GM21515 (cell line): ENCODE measurements around the gene ZNF479.
"Not testable (repeated sequence)": the region's sequence is repeated elsewhere in the genome, so short reads cannot be mapped to it uniquely, and the experiment has no call there.

ENCODE experiments used
- ATAC-seq: cut with Tn5 transposase; IDR thresholded peaks from one replicate; pipeline ENCODE4 v1.9.1; 2021; ENCODE audit not compliant: unreplicated experiment

The ZNF479 gene

DNA sequence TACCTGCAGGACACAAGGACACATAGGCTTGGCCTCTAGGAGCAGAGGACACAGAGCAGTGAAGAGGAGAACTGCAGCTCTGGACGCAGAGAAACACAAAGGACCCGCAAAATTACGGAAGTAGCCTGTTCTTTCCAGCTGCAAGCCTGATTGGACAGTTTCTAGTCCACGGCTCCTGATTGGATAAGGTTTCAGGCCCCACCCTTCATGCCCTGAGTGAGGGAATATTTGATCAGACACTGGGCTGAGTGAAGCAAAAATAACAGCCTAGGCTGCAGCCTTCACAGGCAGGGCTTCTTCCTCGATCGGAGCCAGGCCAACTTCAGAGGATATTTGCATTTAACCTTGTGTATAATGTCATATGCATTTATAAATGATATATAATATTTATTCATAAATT lies at the start of gene ZNF479:
ZNF479 (minus strand) TSS at position 101 of the 400 bp plus-strand sequence. CDS start 112 bp downstream, outside the sequence.
- ATAC-seq, result not testable (repeated sequence)

DNA sequence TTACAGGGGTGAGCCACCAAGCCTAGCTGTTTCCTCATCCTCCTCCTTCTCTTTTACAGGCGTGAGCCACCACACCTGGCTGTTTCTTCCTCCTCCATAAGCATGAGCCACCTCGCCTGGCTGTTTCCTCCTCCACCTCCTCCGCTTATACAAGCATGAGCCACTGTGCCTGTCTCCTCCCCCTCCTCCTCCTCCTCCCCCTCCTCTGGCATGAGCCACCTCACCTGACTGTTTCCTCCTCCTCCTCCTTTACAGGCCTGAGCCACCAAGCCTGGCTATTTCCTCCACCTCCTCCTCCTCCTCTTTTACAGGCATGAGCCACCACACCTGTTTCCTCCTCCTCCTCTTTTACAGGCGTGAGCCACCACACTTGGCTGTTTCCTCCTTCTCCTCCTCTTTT lies 49.8 kb upstream of the ZNF479 start:
- ATAC-seq, result no peak

DNA sequence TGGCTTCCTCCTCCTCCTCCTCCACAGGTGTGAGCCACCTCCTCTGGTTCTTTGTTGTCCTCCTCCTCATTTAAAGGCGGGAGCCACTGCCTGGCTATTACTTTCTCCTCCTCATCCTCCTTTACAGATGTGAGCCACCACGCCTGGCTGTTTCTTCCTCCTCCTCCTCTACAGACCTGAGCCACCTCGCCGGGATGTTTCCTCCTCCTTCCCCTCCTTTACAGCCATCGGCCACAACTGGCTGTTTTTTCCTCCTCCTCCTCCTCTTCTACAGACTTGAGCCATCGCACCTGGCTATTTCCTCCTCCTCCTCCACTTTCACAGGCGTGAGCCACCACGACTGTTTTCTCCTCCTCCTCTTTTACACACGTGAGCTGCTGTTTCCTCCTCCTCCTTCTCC lies 49.0 kb upstream of the ZNF479 start:
- ATAC-seq, result no peak

DNA sequence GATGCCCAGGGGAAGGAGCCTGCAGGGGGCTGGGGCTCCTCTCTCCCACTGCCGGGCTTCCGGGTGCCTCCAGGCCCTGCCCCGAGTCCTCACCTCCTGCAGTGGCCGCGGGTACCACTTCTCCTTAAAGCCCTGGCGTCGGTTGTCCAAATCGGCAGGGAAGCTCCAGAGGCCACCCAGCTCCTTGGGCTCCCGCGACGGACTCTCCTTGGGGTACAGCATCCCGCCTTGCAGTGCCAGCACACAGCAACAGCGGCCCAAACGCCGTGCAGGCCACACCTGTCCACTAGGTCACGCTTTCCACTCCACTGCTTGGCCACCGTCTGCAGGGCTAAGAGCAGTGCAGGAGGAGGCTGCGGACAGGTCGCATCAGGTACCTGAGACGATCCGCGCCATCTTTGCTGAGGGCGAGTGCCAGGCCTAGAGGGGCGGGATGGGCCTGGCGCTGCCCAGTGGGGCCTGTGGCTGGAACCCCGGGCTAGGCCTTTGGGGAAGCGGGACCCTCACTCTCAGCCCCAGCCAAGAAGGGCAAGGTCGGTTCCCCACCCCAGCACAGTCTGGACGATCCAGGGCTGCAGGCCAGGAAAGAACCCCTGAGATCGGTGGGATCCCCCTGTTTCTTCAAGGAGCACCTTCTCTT lies 47.7 kb upstream of the ZNF479 start:
- no peak for ATAC-seq

DNA sequence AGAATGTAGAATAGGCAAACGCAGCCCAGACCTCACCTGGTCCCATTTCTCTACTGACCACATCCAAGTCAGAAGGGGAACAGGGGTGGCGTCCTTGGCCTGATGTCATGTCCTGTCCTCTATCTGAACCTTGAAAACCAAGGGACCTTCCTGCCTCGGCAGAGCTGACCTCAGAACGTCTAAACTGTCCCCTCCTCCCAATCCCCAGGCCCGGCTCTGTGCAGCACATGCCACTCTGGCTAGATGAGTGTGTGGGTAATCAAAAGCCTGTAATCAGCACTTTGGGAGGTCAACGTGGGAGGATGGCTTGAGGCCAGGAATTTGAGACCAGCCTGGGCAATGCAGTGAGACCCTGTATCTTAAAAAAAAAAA lies 46.5 kb upstream of the ZNF479 start:
- ATAC-seq, result no peak

DNA sequence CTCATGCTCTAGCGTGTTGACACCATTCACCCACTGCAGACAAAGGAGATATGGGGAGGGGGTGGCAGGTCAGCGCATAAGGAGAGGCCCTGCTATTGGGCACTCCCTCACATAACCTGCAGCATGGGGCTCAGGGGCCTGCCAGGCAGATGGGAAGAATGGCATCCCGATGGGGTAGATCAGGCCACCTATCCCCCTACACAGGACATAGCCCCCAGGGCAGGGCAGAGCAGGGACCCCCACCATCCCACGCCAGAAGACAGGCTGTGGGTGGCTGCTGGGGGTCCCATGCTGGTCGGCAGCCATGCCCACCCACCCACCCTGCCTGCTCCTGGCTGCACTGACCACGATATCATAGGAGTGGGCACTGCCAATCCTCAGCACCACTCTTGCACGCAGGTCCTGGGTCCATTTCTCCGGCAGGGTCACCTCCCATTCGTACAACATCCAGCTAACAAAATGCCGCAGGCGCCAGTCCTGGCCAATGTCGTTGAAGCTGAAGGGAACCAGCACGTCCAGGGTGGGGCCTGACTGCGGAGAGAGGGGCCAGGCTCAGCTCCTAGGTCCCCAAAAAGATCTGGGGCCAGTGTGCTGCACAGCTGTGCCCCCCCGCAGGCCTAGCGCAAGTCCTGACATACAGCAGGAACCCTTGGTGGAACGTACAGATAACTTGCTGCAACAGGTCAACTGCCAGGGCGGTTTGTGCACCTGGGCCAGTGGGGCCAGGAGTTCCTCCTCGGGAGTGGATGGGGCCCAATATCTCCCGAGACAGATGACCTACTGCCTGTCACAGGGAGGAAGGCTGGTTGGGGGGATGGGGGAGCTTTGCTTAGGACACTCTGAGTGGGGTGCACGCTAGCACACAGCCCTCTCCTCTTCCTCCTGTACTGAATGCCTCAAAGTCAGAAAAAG lies 45.9 kb upstream of the ZNF479 start:
- no peak for ATAC-seq

DNA sequence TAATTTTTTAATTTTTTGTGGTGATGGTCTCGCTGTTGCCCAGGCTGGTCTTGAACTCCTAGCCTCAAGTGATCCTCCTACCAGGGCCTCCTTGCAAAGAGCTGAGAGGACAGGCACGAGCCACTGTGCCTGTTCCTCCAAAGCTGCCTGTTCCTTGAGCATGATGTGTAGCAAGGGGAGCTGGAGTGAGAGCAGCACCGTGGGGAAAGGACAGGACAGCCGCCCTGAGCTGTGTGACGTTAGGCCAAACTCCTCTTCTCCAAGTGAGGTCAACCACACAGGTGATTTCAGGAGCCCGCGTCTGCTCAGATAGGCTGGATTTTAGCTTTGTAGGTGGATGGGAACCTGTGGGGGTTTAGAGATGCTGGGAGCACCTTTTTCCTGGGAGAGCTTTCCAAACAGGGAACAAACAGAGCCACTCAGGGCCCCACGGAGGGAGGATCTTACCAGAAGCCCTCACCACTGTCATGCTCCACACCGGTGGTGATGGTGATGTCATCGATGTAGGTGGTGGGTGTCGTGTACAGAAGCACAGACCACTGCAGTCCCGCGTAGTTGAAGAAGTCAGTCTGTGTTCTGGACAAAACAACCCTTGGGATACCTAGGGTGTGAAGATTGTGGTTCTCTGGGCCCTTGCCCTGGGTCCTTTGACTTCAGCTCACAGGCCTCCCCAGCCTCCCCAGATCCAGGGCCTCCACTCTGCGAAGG lies 44.8 kb upstream of the ZNF479 start:
- no peak for ATAC-seq

DNA sequence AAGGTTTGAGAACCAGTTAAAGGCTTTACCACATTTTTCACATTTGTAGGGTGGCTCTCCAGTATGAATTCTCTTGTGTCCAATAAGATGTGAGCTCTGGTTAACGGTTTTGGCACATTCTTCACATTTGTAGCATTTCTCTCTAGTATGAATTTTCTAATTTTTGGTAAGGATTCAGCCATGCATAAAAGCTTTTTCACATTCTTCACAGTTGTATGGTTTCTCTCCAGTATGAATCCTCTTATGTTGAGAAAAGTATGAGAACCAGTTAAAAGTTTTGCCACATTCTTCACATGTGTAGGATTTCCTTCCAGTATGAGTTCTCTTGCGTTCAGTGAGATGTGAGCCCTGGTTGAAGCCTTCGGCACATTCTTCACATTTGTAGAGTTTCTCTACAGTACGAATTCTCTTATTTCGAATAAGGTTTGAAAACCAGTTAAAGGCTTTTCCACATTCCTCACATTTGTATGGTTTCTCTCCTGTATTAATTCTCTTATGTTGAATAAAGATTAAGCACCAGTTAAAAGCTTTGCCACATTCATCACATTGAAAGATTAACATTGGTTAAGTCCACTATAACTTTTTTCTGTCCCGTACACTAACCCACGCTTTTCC lies 33.2 kb upstream of the ZNF479 start:
- ATAC-seq, result no peak

DNA sequence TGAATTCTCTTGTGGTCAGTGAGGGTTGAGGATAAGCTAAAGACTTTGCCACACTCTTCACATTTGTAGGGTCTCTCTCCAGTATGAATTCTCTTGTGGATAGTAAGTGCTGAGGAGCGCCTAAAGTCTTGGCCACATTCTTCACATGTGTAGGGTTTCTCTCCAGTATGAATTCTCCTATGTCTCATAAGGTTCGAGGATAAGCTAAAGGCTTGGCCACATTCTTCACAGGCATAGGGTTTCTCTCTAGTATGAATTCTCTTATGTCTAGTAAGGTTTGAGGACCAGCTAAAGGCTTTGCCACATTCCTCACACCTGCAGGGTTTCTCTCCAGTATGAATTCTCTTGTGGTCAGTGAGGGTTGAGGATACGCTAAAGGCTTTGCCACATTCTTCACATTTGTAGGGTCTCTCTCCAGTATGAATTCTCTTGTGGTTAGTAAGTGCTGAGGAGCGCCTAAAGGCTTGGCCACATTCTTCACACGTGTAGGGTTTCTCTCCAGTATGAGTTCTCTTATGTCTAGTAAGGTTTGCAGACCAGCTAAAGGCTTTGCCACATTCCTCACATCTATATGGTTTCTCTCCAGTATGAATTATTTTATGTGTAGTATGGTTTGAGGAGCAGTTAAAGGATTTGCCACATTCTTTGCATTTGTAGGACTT lies 12.0 kb downstream of the ZNF479 start:
- ATAC-seq, result not testable (repeated sequence)
